ENCODE measurements around the gene WDTC1. TPM values are rescaled to one million over a fixed set of nuclear protein-coding genes. Genes with fewer than 3 reads are reported as not detected.
A peak's percentile ranks its signal among the peaks of the same experiment; 100 is the strongest.

The WDTC1 gene
- total and polyA plus RNA-seq, 2 experiments from 2014 or later = 3.8 to 14.0 TPM

DNA sequence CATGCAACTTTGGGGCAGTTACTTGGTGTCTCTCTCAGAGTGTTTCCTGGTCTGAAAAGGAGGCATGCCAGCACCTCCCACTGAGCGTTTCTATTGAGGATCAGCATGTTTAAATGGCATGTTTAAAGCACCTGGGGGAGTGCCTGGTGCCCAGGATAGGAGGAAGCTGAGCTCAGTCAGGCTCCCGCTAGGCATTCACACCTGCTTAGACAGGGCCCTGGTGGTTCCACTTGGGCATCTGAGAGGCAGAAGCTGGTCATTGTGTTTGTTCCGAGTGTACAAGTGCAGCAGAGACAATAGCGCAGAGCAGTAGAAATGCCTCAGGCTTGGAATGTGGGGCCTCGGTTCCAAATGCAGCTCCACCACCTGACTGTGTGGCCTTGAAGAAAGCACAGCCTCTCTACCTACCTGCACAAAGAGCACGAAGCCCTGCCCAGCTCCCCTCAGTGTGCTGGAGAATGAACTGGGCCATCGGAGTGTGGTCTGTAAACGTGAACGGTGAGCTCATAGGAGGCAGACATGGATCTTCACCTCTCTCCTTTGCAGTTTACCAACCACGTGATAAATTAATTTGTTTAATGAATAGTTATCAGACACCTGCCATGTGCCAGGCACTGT lies 67.3 kb downstream of the WDTC1 start:
- H3K9me2 ChIP-seq (ENCODE audit: insufficient read depth) = no peaks in the 10 kb centered on the region
- no peaks in the 10 kb centered on the region for H3K79me2 ChIP-seq (replicated peaks; ENCODE audit: insufficient read depth)
- no peaks in the 10 kb centered on the region for H3K27me3 ChIP-seq (ENCODE audit: insufficient read depth)
- peak overlapping the region; percentile 20; the same call in 1 of the 3 replicates for H3K4me3 Mint-ChIP-seq
- peaks cover 19% of the 10 kb centered on the region for H3K4me1 ChIP-seq (ENCODE audit: insufficient read depth)
- no peaks in the 10 kb centered on the region for H3K36me3 ChIP-seq (ENCODE audit: insufficient read depth)
- DNase-seq (ENCODE audit: low spot score) (no peak), ATAC-seq (peak; percentile 21)
- peak overlapping the region; percentile 65 for H3K4me2 ChIP-seq
- no peaks in the 10 kb centered on the region for H3K9me3 Mint-ChIP-seq
- TF ChIP-seq JUNB (IDR thresholded peaks at IDR 0.05; ENCODE audit: unreplicated experiment) (no peak), NANOG (IDR thresholded peaks at IDR 0.05; ENCODE audit: borderline replicate concordance) (no peak)
- H3K27ac Mint-ChIP-seq = peak overlapping the region; percentile 76
- H3K4me3 ChIP-seq = no peak overlapping the region
- no peaks in the 10 kb centered on the region; the same call in 2 of the 3 replicates for H3K36me3 Mint-ChIP-seq (ENCODE audit: low read depth)
- no peak overlapping the region for H2AFZ ChIP-seq
- H3K27ac ChIP-seq (ENCODE audit: low read depth) = no peak overlapping the region
- peaks cover 33% of the 10 kb centered on the region for H3K4me1 Mint-ChIP-seq
- no peaks in the 10 kb centered on the region; the same call in 1 of the 2 replicates for H3F3A ChIP-seq (replicated peaks; ENCODE audit: low read depth)
- no peaks in the 10 kb centered on the region for H4K20me1 ChIP-seq (replicated peaks; ENCODE audit: insufficient read depth)
- peaks cover 7% of the 10 kb centered on the region for H3K27me3 Mint-ChIP-seq (ENCODE audit: insufficient read depth, low read depth, poor library complexity)

DNA sequence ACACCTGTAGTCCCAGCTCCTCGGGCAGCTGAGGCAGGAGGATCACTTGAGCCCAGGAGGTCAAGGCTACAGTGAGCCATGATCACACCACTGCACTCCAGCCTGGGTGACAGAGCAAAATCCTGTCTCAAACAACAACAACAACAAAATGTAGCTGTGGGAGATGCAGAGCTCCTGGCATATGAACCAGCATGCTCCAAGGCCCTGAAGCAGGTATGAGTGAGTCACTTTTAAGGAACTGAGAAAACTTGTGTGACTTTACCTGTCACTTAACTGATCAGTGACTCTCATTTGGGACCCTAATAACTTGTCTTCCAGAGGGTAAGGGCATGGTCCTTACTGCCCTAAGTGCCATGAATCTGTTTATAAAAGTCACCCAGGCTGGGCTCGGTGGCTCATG lies 68.2 kb downstream of the WDTC1 start:
- no peaks in the 10 kb centered on the region for H3K36me3 ChIP-seq (ENCODE audit: insufficient read depth)
- ATAC-seq = no peak

More for the DNA sequence above, 68.2 kb downstream of the WDTC1 start:
- H3K4me1 Mint-ChIP-seq = peaks cover 41% of the 10 kb centered on the region
- TF ChIP-seq JUNB (IDR thresholded peaks at IDR 0.05; ENCODE audit: unreplicated experiment) (no peak), EZH2phosphoT487 (IDR thresholded peaks at IDR 0.05; ENCODE audit: unreplicated experiment) (no peak), POLR2AphosphoS5 (IDR thresholded peaks at IDR 0.05; ENCODE audit: low read depth) (no peak), ZNF331 (CRISPR knock-in tag; IDR thresholded peaks at IDR 0.05; ENCODE audit: low read depth) (no peak), EZH2 (IDR thresholded peaks at IDR 0.05; ENCODE audit: low read depth, unreplicated experiment) (no peak), STAT1 (IDR thresholded peaks at IDR 0.05; ENCODE audit: unreplicated experiment) (no peak), NANOG (IDR thresholded peaks at IDR 0.05; ENCODE audit: borderline replicate concordance) (no peak), ZNF114 (CRISPR knock-in tag; IDR thresholded peaks at IDR 0.05) (no peak), CREB1 (CRISPR knock-in tag; IDR thresholded peaks at IDR 0.05; ENCODE audit: low read depth) (no peak)
- TF ChIP-seq, protein P1, sequence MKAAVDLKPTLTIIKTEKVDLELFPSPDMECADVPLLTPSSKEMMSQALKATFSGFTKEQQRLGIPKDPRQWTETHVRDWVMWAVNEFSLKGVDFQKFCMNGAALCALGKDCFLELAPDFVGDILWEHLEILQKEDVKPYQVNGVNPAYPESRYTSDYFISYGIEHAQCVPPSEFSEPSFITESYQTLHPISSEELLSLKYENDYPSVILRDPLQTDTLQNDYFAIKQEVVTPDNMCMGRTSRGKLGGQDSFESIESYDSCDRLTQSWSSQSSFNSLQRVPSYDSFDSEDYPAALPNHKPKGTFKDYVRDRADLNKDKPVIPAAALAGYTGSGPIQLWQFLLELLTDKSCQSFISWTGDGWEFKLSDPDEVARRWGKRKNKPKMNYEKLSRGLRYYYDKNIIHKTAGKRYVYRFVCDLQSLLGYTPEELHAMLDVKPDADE (IDR thresholded peaks at IDR 0.05) = no peak
- TF ChIP-seq, protein P2, sequence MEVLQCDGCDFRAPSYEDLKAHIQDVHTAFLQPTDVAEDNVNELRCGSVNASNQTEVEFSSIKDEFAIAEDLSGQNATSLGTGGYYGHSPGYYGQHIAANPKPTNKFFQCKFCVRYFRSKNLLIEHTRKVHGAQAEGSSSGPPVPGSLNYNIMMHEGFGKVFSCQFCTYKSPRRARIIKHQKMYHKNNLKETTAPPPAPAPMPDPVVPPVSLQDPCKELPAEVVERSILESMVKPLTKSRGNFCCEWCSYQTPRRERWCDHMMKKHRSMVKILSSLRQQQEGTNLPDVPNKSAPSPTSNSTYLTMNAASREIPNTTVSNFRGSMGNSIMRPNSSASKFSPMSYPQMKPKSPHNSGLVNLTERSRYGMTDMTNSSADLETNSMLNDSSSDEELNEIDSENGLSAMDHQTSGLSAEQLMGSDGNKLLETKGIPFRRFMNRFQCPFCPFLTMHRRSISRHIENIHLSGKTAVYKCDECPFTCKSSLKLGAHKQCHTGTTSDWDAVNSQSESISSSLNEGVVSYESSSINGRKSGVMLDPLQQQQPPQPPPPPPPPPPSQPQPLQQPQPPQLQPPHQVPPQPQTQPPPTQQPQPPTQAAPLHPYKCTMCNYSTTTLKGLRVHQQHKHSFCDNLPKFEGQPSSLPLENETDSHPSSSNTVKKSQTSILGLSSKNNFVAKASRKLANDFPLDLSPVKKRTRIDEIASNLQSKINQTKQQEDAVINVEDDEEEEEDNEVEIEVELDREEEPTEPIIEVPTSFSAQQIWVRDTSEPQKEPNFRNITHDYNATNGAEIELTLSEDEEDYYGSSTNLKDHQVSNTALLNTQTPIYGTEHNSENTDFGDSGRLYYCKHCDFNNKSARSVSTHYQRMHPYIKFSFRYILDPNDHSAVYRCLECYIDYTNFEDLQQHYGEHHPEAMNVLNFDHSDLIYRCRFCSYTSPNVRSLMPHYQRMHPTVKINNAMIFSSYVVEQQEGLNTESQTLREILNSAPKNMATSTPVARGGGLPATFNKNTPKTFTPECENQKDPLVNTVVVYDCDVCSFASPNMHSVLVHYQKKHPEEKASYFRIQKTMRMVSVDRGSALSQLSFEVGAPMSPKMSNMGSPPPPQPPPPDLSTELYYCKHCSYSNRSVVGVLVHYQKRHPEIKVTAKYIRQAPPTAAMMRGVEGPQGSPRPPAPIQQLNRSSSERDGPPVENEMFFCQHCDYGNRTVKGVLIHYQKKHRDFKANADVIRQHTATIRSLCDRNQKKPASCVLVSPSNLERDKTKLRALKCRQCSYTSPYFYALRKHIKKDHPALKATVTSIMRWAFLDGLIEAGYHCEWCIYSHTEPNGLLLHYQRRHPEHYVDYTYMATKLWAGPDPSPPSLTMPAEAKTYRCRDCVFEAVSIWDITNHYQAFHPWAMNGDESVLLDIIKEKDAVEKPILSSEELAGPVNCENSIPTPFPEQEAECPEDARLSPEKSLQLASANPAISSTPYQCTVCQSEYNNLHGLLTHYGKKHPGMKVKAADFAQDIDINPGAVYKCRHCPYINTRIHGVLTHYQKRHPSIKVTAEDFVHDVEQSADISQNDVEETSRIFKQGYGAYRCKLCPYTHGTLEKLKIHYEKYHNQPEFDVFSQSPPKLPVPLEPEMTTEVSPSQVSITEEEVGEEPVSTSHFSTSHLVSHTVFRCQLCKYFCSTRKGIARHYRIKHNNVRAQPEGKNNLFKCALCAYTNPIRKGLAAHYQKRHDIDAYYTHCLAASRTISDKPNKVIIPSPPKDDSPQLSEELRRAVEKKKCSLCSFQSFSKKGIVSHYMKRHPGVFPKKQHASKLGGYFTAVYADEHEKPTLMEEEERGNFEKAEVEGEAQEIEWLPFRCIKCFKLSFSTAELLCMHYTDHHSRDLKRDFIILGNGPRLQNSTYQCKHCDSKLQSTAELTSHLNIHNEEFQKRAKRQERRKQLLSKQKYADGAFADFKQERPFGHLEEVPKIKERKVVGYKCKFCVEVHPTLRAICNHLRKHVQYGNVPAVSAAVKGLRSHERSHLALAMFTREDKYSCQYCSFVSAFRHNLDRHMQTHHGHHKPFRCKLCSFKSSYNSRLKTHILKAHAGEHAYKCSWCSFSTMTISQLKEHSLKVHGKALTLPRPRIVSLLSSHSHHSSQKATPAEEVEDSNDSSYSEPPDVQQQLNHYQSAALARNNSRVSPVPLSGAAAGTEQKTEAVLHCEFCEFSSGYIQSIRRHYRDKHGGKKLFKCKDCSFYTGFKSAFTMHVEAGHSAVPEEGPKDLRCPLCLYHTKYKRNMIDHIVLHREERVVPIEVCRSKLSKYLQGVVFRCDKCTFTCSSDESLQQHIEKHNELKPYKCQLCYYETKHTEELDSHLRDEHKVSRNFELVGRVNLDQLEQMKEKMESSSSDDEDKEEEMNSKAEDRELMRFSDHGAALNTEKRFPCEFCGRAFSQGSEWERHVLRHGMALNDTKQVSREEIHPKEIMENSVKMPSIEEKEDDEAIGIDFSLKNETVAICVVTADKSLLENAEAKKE (CRISPR knock-in tag; IDR thresholded peaks at IDR 0.05) = no peak
- peaks cover 3% of the 10 kb centered on the region; the same call in 1 of the 2 replicates for H3F3A ChIP-seq (replicated peaks; ENCODE audit: low read depth)
- no peak overlapping the region for H3K4me2 ChIP-seq
- no peaks in the 10 kb centered on the region for H3K9me2 ChIP-seq (ENCODE audit: insufficient read depth)
- peaks cover 14% of the 10 kb centered on the region for H3K27me3 Mint-ChIP-seq (ENCODE audit: insufficient read depth, low read depth, poor library complexity)
- no peak for DNase-seq (ENCODE audit: low spot score)
- peaks cover 28% of the 10 kb centered on the region for H3K4me1 ChIP-seq (ENCODE audit: insufficient read depth)
- H3K36me3 Mint-ChIP-seq (ENCODE audit: low read depth) = no peaks in the 10 kb centered on the region; the same call in 2 of the 3 replicates
- no peak overlapping the region for H3K27ac ChIP-seq (ENCODE audit: low read depth)
- no peak overlapping the region for H3K27ac Mint-ChIP-seq
- H3K4me3 ChIP-seq = no peak overlapping the region
- no peaks in the 10 kb centered on the region for H4K20me1 ChIP-seq (replicated peaks; ENCODE audit: insufficient read depth)
- H2AFZ ChIP-seq = no peak overlapping the region
- no peaks in the 10 kb centered on the region for H3K79me2 ChIP-seq (replicated peaks; ENCODE audit: insufficient read depth)
- no peak overlapping the region for H3K4me3 Mint-ChIP-seq
- no peaks in the 10 kb centered on the region for H3K27me3 ChIP-seq (ENCODE audit: insufficient read depth)
- H3K9me3 Mint-ChIP-seq = no peaks in the 10 kb centered on the region

All from GM23338 (cell line).